Uterus (tissue), 2 donors: ENCODE measurements around the gene NPM3.

Source experiments
- POLR2A ChIP-seq, 2 donors: fragments of 450-650 bp; IDR thresholded peaks; one replicate each; pipeline ENCODE4 v1.6.1; 2016; ENCODE audit warnings: antibody characterized with exemption in 2 of 2, mild to moderate bottlenecking in 1 of 2, moderate library complexity in 1 of 2
- TF ChIP-seq, protein P1 (sequence below), 4 experiments: fragments of 200-600 bp in 2 of 4; fragments of 450-650 bp in 2 of 4; sonication (generic) in 2 of 4; IDR thresholded peaks; one replicate each; pipeline ENCODE4 v1.5.1; 2016 to 2019; ENCODE audit warnings: antibody characterized with exemption in 4 of 4, mild to moderate bottlenecking in 2 of 4, moderate library complexity in 1 of 4

GRCh38 chr10:101814466-101815071, 31.3 kb upstream of the NPM3 start:
- TF ChIP-seq, protein P1, sequence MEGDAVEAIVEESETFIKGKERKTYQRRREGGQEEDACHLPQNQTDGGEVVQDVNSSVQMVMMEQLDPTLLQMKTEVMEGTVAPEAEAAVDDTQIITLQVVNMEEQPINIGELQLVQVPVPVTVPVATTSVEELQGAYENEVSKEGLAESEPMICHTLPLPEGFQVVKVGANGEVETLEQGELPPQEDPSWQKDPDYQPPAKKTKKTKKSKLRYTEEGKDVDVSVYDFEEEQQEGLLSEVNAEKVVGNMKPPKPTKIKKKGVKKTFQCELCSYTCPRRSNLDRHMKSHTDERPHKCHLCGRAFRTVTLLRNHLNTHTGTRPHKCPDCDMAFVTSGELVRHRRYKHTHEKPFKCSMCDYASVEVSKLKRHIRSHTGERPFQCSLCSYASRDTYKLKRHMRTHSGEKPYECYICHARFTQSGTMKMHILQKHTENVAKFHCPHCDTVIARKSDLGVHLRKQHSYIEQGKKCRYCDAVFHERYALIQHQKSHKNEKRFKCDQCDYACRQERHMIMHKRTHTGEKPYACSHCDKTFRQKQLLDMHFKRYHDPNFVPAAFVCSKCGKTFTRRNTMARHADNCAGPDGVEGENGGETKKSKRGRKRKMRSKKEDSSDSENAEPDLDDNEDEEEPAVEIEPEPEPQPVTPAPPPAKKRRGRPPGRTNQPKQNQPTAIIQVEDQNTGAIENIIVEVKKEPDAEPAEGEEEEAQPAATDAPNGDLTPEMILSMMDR (IDR thresholded peaks at IDR 0.05): no peak
- no peak for TF ChIP-seq POLR2A (IDR thresholded peaks at IDR 0.05)
